Suppressor macrophage treated with lipopolysaccharide for 1 hour (primary cell): Measurements from ENCODE around the gene EBF3.

ENCODE experiments used
- DNase-seq, 3 donors: peaks; one replicate each; pipeline ENCODE4 v3.0.0-alpha.2; 2020 to 2022

Gene EBF3

DNA sequence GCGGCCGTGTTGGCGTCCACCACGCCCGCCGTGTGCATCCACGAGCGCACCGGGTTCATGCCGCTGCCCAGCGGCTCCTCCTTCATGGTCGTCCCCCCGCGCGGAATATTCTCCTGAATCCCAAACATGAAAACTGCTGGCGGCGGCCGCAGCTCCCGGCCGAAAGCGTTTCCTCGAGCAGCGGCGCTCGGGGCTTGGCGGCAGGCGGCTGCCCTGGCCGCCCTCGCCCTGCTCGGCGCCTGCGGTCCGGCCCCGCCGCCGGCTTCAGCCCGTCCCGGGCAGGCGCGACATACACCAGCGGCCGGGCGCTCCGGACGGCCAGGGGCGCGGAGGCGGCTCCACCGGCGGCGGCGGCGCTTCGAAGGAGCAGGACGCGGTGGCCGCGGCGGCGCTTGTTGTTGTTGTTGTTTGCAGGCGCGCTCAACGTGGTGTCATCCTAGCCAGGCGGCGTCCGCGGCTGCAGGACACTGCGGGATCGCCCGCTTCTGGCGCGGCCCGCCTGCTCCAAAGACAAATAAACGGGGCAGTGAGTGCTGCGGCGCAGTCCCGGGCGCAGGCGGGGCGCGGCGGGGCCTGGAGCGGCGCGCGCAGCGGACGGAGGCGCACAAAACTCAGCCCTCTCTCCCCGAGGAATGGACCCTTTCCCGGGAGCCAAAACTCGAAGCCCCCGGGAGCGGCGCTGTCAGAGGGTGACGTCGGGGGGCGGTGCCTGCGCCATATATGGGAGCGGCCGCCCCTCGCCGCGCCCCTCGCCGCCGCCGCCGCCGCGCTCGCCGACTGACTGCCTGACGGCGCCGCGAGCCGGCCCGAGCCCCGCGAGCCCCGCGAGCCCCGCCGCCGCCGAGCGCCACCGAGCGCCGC lies at the start of gene EBF3:
Gene EBF3 (minus strand): TSS at position 634 of the 861 bp plus-strand sequence. CDS start 506 bp downstream, at position 128.
- peak; percentile 55 to 85 (median 69) for DNase-seq

DNA sequence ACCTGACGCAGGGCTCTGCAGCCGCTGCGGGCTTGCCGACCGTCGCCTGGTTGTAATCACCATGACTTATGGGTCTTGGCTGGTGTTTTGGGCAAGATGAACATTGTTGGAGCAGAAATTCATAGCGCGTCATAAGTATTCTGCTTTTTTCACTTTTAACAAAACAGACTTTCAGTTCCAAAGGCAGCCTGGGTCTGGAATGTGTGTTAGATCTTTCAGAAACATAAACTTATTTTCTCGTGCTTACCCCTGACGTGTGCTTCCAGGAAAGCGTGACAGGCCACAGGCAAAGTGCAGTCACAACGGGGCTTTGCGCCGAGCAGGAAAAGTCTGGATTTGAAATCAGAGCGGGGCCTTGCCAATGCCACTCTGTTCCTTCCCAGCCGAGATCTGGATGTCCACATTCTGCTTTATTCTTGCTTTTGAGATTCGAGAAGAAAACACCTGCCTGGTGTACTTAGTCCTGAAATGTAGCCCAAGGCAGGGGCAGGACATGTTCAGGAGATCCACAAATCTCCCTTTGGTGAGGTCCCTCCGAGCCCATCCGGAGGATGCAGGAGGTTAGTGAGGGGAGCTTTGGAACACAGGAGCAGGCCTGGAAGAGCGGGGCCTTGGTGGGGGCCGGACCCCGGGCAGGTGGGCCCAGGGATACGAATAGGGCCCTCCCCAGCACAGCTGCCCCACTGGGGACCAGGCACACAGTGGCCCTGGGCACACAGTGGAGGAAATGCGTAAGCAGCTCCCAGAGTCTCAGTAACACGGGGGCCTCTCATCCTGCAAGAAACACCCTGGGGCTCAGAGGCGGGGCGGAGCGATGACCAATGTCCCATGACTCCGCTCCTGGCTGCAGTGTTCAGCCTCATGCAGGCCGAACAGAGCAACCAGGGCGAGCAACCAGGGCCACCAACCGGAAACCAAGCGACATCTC lies 49.5 kb upstream of the EBF3 start:
- no peak for DNase-seq

DNA sequence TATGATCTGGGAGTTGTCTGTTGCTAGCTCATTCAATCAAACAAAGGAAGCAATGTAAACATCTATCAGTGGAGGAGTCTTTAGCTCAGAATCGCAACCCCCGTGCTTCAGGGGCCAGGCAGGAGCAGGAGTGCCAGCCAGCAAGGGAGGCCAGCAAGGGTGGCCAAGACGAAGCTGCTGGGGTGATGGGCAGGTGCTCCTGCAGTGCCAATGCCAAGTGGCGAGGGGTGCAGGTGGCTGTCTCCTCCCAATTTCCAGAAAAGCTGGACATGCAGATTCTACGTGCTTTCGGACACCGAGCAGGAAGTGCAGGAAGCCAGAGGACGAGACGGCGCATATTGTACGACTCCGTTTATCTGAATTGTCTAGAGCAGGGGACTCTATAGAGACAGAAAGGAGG lies 48.1 kb upstream of the EBF3 start:
- DNase-seq: no peak

- no peak for DNase-seq
Observed at GRCh38 chr10:130010653-130011052, 46.6 kb upstream of the EBF3 start.

GRCh38 chr10:130009228-130009627 lies 45.2 kb upstream of the EBF3 start:
- DNase-seq: no peak

DNA sequence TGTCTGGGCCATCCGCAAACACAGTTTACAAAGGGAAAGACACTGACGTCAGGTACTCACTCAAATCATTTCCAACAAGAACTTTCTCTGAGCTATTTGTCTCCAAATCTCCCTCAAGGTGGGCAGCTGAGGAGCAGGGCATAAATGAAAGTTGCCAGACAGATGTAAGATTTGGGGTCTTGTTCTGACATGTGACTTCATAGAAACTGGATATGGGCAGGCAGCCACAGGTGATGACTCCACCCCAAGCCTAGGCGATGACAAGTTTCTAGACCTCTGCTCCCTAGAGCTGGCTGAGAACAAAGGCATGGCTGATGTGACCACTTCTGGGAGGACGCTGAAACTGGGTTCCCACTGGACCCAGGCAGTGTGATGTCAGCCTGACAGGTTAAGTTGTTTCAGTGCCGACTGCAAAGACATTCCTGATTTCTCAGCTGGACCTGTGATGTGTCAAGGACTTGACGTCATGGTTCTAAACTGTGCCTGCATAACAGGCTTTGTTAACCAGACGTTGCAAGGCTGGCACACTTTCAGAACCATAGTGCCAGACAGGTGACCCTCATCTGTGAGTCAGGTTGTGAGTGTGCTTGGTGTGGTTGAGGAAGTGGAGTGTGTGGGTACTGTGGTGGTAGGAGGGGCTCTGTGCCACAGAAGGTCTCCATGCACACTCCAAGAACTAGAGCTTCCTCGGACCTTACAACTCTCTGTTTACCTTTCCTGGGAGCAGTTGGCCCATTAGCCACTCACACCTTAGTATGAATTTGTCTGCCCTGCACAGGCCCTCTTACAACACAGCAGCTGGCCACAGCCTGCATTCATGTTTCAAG lies 39.9 kb upstream of the EBF3 start:
- no peak for DNase-seq

GRCh38 chr10:130003166-130003565 lies 39.1 kb upstream of the EBF3 start:
- no peak for DNase-seq

GRCh38 chr10:130002606-130003005 lies 38.5 kb upstream of the EBF3 start:
- DNase-seq: no peak

- DNase-seq: no peak
Observed at GRCh38 chr10:130000918-130001317, 36.8 kb upstream of the EBF3 start.

DNA sequence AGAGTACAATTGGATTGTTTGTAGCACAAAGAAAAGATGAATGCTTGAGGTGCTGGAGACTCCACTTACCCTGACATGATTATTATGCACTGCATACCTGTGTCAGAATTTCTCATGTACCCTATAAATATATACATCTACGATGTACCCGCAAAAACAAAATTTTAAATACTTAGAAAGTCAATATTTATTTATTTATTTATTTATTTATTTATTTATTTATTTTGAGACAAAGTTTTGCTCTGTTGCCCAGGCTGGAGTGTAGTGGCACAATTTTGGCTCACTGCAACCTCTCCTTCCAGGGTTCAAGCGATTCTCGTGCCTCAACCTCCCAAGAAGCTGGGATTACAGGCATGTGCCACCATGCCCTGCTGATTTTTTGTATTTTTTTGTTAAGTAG lies 35.1 kb upstream of the EBF3 start:
- no peak for DNase-seq

DNA sequence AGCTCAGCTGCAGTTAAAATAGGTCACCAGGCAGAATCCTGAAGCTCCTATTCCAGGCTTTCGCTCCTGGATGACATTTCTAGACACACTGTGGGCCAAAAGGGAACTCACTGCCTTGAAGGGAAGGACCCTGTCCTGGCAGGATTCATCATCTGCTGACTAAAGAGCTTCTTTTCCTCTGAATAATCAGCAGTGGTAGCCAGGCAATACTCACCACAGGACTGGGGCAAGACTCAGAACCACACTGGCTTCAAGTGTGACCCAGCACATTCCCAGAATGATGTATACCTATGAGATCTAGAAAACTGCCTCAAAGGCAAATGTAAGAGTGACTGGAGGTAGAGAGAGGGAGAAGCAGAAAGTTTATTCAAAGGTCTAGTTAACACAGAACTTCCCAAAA lies 29.5 kb upstream of the EBF3 start:
- DNase-seq: no peak

DNA sequence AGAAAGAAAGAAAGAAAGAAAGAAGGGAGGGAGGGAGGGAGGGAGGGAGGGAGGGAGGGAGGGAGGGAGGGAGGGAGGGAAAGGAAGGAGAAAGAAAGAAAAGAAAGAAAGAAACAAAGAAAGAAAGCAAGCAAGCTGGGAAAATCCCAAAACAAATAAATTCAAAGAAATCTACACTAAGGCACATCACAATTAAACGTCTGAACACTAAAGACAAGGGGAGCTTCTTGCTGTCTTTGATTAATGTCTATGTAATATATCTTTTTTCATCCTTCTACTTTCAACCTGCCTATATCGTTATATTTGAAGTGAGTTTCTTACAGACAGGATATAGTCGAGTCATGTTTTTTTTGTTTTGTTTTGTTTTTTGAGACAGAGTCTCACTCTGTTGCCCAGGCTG lies 28.3 kb upstream of the EBF3 start:
- DNase-seq: no peak

DNA sequence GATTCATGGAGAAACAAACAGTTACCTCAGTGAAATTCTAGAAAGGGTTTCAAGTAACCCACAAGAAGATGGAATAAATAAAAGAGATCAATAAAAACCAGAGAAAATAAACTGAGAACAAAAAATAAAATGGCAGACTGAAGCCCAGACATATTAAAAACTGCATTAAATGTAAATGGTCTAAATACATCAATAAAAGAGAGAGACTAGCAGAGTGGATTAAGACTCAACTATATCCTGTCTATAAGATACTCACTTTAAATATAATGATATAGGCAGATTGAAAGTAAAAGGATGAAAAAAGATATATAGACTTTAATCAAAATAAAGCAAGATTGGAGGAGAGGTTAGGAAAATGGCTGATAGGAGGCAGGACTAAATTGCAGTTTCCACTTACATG lies 18.8 kb upstream of the EBF3 start:
- no peak for DNase-seq

DNA sequence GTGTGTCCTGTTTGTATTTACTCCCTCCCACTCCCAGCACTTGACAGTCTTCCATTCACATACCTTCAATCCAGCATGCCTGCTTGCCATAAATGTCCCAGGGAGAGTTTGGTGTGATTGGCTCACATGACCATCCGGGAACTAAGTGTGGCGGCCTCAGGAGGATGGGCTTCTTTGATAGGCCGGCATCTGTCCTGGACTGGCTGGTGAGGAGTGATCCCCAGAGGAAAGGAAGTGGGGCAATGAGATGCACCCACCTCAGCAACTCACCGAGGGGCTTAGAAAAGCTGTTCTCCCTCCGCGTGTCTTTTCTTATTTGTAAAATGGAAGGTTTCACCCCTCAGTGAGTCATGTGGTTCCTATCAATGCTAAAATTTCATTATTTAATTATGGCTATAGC lies 14.9 kb upstream of the EBF3 start:
- DNase-seq: no peak

DNA sequence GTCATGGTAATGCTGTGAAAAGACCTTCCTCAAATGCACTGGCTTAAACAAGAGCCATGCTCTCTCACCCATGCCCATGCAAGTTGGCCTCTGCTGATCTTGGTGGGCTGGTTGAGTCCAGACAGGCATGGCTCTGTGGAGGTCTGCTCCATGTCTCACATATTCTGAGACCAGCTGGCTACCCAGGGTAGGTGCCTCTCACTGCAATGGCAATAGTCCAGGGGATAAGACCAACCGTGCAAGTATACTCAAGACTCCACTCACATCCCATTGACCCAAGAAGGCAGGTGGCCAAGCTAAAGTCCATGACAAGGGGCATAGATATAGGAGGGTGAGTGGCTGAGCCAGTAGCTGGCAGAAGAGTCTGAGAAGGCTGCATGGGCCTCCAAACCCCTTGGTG lies 14.2 kb upstream of the EBF3 start:
- DNase-seq: no peak

DNA sequence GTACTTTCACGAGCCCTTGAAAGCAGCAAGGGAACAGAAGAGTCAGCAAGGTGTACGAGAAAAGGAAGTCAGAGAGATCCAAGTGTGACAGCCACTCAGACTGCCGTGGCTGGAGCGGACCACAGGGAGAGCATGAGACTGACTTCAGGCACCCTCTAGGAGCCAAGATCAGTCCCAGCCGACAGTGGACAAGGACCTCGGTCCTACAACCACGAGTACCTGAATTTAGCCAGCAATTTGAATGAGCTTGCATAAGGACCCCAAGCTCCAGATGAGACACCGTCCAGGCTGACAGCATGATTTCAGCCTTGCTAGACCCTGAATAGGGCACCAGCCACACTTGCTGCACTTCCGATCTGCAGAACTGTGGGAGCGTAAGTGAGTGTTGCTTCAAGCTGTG lies 13.7 kb upstream of the EBF3 start:
- DNase-seq: no peak

DNA sequence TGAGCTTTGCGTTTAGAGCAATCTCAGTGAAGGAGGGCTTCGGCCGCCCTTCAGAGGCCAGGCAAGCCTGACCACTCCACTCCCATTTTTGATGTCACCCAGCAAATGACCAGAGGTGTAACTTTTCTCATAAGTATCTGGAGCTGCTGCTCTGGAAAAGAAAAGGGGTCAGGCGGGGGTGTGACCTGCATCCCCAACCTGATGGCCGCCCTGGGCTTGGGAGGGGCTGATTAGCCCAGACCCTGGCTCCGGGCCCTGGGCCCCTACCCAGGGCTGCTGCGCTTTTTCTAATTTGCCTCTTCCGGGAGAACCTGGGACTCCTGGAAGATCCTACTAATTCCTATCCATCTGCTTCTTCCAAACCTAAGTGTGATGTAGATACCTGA lies 9.6 kb upstream of the EBF3 start:
- no peak for DNase-seq

- DNase-seq: no peak
Observed at GRCh38 chr10:129972966-129973673, 9.0 kb upstream of the EBF3 start.

GRCh38 chr10:129972145-129972965 lies 8.3 kb upstream of the EBF3 start:
- DNase-seq: no peak

DNA sequence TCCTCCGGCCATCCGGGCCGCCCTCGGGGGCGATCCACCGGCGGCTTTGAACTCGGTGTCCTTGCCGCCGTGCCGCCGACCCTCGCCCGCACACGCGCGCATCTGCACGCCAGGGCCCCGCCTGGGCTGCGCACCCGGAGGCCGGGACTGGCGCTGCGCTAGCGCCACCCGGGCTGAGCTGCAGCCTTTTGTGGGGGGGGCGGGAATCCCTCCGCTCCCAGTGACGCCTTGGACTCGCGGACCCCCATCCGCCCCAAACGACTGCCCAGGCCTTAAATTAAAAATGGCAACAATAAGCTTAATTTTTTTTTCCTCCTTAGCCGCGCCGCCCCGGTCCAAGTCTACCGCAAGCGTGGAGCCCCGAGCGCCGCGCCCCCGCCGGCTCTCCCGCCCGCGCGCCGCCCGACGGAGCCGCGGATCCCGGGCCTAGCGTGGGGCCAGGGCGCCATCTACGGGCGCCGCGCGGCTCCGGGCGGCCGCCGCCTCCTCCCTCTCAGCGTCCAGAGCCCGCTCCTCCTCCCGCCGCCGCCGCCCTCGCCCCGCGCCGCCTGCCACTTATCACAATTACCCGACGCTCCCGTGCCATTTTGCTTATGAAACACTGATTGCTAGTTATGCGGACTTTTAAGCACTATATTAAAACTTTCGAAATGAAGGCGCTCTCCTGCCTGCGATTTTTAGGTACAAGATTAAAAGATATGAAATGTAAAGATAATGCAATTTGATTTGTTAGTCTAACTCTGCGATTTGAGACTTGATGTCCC lies 7.5 kb upstream of the EBF3 start:
- DNase-seq: peak; percentile 64 to 89 (median 71)
